Measurements from ENCODE around the gene TMEM91. TPM values are rescaled to one million over a fixed set of nuclear protein-coding genes. Genes with fewer than 3 reads are reported as not detected.

Gene TMEM91
- total and polyA plus RNA-seq, 9 of the 15 experiments (the other 6 are each of a cell fraction or from before 2014, with no cell fraction given), result 1.2 to 5.2 (median 2.7) TPM

- TF ChIP-seq ZNF280A (IDR thresholded peaks at IDR 0.05; ENCODE audit: low read depth, partially characterized antibody) (no peak), CSDE1 (IDR thresholded peaks at IDR 0.05) (no peak), USF1 (CRISPR knock-in tag; IDR thresholded peaks at IDR 0.05) (peak; percentile 11; the same call in 1 of the 2 replicates), KHSRP (IDR thresholded peaks at IDR 0.05) (no peak), SIX5 (IDR thresholded peaks at IDR 0.05; ENCODE audit: borderline replicate concordance in 1 of 2, insufficient read depth in 1 of 2, low read depth in 1 of 2, low read length in 2 of 2) (no peak), ZNF140 (CRISPR knock-in tag; IDR thresholded peaks at IDR 0.05) (no peak), POLR2G (IDR thresholded peaks at IDR 0.05; ENCODE audit: low read depth, low read length) (peak; percentile 56; the same call in 1 of the 2 replicates), SMC3 (conservative IDR thresholded peaks at IDR 0.05; ENCODE audit: insufficient read depth, low read depth, low read length) (0 out of 2 replicates have a peak, but pooled peaks have one; percentile 24), REST (IDR thresholded peaks at IDR 0.05; ENCODE audit: borderline replicate concordance) (peak; percentile 29; the same call in 1 of the 2 replicates), REST (CRISPR knock-in tag; IDR thresholded peaks at IDR 0.05; ENCODE audit: low read depth) (no peak)
- TF ChIP-seq, protein P1, sequence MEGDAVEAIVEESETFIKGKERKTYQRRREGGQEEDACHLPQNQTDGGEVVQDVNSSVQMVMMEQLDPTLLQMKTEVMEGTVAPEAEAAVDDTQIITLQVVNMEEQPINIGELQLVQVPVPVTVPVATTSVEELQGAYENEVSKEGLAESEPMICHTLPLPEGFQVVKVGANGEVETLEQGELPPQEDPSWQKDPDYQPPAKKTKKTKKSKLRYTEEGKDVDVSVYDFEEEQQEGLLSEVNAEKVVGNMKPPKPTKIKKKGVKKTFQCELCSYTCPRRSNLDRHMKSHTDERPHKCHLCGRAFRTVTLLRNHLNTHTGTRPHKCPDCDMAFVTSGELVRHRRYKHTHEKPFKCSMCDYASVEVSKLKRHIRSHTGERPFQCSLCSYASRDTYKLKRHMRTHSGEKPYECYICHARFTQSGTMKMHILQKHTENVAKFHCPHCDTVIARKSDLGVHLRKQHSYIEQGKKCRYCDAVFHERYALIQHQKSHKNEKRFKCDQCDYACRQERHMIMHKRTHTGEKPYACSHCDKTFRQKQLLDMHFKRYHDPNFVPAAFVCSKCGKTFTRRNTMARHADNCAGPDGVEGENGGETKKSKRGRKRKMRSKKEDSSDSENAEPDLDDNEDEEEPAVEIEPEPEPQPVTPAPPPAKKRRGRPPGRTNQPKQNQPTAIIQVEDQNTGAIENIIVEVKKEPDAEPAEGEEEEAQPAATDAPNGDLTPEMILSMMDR (IDR thresholded peaks at IDR 0.05 in 2 of 3, conservative IDR thresholded peaks at IDR 0.05 in 1 of 3; ENCODE audit: insufficient read depth in 2 of 3, low read depth in 1 of 3, low read length in 3 of 3), result peak; percentile 59 to 78 (median 62); a peak in 5 of 6 replicates
Observed at GRCh38 chr19:41431426-41432386, 55.4 kb downstream of the TMEM91 start (continued).

Measured in K562 (cell line).